HG02938 (cell line): ENCODE results near the gene EPN1.

Source experiments
- ATAC-seq: cut with Tn5 transposase; IDR thresholded peaks from one replicate; pipeline ENCODE4 v1.9.1; 2021; ENCODE audit warnings: mild to moderate bottlenecking, moderate library complexity; ENCODE audit not compliant: unreplicated experiment

EPN1 gene

DNA sequence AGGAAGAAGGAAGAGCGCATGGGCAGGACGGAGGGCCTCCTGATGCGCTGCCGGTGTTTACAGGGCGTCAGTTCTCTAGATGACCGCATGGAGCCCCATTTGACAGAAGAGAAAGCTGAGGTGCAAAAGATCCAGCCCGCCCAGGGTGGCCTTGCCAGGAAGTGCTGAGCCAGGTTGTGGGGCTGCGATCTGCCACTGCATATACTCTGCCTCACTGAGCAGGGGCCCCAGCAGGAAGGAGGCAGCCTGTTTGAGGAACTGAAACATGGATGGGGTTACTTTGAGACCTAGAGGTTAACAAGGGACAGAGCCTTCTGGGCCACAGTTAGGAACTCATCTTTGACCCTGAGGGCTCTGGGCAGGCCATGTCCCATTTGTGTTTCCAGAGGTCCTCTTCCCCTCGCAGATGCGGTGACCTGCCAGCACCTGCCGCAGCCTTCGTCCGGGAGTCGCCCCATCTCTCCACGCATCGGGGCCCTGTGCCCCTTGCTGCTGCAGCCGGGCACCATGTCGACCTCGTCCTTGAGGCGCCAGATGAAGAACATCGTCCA is 3.2 kb downstream of the EPN1 start:
- peak; percentile 69 for ATAC-seq

DNA sequence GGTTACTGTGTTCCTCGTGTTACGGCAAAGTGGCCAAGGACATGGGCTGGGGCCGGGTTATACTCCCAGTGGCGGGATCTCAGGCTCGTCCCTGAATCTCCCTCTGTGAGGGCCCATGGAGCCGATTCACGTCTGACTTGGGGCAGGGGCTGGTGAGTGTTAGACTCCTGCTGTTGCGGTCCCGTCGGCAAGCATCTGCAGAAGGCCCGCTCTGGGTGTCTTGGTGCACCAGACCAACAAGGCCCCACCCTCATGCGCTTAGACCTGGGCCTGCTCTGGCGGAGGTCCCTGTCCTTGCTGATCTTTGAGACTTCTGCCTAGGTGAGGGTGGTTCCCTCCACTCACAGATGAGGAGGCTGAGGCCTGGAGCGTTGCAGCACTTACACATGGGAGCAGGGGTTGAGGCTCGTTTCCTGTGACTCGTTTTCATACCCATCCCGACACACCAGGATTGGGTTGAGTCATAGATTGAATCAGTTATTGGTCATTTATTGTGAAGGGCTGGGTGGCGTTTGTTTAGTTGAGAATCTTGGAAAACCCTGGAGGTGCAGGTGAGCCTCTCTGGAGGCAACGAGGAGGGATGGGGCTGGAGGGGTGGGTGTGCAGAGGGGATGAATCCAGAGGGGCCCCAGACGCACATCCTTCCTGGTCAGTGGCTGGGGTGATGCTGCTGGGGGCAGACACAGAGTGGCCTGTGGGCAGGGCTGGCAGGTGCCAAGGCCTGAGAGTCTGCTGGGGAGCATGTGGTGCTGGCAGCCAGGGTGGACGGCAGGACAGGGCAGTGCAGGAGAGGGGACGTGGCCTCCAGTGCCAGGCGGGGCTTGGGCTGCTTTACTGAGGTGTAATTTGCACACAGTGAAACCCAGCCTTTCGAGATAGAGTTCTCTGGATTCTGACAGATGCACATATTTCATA is 4.6 kb downstream of the EPN1 start:
- no peak for ATAC-seq

DNA sequence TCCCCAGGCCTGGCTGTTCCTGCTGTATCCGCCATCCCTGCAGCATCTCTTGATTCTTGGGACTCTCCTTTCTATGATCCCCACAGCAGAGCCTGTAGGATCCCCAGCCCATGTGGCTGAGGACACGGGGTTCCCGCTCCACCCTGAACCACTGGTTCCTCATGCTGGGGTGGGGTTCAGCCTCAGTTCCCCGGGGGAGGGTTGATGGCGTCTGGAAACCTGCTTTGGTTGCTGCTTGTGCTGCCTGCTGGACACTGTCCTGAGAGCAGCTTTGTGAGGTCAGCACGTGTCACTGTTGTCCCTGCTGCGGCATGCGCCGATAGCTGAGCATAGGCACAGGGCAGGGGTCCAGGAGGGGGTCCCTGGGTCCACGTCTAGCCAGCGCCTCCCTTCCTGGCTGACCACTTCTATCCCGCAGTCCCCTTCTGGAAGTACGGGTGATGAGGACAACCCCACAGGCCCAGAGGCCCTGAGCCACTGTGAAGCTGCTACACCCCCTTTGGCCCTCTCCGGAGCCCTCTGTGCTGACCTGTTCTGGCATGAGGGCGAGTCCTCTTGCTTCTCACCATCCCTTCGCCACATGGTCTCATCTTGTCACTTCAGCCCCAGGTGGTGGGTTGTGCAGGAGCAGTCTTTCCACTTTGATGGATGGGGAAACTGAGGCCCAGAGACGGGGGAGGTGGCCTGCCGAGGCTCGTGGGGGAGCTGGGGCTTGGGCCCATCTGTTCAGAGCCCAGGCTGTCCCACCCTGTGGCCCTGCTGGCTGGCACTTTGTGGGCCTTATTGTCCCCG is 5.5 kb downstream of the EPN1 start:
- no peak for ATAC-seq

DNA sequence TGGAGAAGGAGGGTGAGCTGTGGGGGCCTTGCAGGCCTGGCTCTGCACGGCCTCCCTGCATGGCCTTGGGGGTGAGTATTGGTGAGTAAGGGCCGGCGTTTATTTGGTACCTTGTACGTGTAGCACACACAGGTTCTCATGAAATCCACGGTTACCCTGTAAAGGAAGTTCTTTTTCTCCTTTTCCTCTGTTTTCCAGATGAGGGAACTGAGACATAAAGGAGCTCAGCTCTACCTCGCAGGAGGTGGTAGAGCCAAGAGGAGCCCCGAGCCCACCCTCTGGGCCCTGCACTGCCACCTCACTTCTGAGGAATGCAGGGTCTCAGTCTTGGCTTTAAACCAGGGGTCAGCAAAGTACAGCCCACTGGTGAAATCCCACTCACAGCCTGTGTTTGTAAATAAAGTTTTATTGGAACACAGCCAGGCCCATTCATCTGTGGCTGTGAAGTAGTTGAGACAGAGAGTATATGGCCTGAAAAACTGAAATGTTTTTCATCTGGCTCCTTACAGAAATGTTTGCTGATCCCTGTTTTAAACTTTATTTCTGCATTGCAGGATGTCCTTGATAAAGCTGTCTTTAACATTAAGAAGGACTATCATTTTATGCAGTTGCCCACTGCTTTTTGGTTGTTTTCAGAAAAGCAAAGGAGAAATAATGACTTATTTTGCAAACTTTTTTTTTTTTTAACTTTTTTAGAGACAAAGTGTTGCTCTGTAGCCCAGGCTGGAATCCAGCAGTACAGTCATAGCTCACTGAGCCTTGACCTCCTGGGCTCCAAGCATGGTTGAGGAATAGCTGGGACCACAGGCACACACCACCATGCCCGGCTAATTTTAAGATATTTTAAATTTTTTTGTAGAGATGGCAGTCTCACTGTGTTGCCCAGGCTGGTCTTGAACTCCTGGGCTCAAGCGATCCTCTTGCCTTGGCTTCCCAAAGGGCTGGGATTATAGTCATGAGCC is 6.4 kb downstream of the EPN1 start:
- no peak for ATAC-seq

DNA sequence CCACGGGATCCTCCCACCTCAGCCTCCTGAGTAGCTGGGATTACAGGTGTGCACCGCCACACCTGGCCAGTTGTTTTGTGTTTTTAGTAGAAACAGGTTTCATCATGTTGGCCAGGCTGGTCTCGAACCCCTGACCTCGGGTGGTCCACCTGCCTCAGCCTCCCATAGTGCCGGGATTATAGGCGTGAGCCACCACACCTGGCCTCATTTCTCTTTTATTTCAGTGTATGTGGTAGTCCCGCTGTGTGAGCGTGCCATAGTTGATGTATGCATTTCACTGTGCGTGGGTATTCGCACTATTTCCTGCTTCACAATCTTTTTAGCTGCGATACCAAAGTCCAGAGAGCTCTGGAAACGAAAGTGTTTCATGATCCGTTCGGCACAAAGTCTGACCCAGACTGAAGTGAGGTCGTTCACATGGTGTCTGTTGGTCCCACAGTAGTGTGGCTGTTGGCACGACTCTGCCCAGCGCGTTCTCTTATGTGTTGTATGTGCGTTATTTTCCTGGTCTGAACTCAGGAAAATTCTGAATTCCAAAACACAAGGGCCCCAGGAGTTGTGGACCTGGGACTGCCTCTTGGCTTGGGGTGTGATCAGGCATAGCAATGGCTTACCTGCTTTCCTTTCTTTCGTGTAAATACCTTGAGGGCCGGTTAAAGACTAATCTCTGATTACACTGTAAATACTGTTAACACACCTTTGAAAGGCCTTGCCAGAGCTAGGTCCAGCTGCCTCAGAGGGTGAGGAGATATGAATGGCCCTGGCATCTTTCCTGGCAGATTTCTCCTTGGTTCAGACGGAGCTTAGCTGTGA is 8.6 kb downstream of the EPN1 start:
- ATAC-seq, result no peak

DNA sequence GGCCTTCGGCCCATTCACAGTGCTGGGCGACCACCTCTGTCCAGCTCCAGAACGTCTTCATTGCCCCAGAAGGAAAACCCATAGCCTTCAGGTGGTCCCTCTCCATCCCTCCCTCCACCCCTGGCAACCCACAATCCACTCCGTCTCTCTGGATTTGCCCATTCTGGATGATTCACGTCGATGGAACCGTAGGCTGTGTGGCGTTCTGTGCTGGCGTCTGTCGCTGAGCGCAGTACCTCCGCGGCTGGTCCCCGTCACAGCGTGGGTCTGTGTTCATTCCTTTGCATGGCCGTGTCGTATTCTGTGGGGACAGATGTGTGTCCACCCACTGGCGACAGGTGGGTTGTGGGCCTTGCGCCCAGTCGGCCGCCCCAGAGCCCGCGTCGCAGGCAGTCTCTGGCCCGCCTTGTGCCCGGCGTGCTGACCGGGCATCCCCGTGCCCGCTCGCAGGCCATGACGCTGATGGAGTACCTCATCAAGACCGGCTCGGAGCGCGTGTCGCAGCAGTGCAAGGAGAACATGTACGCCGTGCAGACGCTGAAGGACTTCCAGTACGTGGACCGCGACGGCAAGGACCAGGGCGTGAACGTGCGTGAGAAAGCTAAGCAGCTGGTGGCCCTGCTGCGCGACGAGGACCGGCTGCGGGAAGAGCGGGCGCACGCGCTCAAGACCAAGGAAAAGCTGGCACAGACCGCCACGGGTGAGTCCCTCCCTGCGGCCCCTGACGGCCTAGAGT is 10.1 kb downstream of the EPN1 start:
- ATAC-seq, result no peak

DNA sequence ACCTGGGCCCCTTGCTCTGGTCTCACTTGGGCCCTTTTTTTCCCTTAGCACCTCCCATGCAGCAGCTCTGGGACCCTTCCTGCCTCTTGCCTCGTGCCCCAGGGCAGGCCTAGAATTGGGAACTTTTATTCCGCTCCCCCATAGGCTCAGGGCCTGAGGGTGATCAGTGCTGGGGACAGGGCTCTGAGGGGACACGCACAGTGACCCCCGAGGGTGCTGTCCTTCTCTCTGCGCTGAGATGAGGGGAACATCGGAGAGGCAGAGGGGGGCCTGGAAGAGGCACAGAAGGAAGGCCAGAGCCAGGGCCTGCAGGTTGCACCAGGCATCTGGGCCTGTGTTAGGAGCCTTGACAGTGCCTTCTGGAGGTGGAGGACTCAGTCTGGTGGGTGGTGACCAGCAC is 10.8 kb downstream of the EPN1 start:
- no peak for ATAC-seq

DNA sequence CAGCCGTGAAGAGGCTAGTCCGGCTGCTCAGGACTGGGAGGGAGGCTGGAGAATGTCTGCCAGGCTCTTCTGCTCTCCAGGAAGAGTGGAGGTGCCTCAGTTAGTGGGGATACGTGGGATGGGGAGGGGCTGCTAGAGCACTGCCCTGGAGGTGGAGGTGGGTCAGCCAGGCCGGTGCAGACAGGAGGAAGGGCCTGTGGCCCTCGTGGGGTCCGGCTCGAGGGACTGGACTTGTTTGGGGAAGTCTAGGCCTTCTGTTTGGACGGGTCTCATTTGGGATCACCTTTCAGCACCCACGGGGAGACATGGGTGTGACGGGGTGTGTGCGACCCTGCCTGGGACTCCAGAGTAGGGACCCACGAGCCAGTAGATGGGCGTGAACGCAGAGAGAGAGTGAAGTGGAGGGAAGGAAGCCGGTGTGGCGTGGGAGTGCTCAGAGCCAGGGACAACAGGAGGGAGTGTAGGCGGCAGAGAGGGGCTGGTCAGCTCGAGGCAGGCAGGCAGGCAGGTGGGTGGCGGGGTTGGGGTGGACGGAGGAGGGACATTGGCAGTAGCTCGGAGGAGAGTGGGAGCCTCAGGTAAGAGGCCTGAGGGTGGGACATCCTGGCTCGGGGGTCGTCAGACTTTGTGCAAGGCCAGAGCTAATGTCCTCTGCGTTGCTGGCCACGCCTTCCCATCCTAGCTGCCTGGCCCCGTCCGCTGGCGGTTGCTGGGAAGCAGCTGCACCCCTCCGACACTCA is 11.5 kb downstream of the EPN1 start:
- no peak for ATAC-seq

DNA sequence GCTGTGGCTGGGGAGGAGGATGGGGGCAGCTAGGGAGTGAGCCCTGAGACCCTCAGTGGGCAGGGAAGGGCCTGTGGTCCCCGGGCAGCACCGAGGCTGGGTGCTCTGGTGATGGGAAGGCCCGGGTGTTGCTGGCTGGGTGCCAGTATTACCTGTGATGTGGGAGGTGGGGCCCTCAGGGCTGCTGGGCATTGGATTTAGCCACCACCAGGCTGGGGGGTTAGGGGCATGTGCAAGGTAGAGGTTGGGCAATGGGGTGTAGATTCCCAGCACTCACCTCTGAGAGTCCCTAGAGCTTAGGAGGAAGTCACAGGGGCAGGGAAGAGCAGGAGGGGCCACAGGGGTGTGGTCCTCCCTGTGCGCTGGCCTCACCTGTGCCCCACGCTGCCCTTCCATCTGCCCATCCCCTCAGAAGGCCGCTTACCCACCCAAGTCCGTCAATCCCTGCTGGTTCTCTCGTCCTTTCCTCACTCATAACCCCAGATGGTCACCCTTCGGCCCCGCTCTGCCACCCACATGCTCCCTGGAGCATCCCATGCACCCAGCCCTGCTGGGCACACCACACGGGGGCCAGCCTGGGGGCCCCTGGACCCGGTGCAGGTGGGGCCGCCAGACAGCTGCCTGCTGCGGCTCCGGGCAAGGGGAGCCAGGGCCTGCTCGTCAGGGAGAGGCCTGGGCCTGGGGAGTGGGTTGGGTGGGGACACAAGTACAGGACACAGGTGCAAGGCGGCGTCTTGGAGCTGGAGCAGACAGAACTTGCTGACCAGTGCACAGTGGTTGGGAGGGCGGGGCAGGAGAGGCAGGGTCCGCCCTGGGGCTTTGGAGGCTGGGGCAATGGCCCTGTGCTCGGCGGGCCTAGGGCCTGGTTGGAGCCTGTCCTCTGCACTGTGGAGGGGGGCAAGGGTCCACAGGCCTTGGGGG is 12.5 kb downstream of the EPN1 start:
- no peak for ATAC-seq

DNA sequence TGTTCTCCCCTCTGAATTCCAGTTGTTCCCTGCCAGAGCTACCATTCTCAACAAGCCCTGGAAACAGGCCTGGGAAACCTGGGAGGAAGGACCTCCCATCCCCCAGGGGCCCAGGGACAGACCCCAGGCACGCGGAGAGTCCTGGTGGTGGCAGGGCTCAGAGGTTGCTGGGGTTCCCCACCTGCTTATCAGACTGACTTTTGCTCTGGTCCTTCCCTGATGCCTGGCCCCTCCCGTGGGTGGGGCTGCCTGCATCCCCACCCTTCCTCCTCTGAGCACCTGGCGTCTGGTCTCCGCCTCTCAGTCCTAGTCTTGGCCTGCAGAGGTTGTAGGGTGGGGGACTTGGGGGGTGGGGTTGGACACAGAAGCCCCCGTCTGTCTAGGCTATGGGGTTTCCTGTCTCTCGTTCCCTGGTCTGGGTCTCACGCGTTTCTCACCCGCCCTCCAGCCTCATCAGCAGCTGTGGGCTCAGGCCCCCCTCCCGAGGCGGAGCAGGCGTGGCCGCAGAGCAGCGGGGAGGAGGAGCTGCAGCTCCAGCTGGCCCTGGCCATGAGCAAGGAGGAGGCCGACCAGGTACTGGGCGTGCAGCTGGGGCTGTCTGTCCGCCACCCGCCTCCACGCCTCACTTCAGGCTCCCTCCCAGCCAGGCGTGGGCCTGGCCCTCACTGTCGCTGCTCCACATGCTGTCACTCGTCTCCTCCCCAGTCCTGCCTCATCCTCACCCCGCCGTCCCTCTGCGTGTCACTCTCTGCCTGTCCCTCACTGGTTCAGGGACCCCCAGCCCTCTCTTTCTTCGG is 13.6 kb downstream of the EPN1 start:
- no peak for ATAC-seq

DNA sequence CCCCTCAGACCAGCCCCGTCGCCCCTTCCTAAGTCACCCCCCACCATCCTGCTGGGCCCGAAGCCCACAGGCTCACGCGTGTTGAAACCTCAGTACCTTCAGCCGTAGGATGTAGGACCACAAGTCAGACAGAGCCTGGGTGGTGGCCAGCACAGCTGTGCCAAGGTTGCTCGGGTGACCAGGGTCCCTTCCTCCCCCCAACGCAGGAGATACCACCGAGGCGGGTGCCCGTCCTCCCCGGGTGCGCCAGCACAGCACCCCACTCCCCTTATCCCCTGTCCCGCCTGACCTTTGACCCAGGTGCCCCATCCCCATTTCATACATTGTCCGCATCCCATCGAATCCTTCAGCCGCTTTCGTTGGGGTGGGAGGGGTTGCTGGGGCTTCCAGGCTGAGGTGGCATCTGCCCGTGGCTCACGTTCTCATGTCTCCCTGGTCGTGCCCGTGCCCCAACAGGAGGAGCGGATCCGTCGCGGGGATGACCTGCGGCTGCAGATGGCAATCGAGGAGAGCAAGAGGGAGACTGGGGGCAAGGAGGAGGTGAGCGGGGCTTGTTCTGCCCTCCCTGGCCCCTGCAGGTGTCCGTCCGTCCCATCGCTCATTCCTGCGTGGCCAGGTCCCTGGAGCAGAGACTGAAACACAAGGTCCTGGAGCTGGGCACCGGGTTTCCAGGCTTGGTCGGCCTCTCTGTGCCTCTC is 14.5 kb downstream of the EPN1 start:
- no peak for ATAC-seq

DNA sequence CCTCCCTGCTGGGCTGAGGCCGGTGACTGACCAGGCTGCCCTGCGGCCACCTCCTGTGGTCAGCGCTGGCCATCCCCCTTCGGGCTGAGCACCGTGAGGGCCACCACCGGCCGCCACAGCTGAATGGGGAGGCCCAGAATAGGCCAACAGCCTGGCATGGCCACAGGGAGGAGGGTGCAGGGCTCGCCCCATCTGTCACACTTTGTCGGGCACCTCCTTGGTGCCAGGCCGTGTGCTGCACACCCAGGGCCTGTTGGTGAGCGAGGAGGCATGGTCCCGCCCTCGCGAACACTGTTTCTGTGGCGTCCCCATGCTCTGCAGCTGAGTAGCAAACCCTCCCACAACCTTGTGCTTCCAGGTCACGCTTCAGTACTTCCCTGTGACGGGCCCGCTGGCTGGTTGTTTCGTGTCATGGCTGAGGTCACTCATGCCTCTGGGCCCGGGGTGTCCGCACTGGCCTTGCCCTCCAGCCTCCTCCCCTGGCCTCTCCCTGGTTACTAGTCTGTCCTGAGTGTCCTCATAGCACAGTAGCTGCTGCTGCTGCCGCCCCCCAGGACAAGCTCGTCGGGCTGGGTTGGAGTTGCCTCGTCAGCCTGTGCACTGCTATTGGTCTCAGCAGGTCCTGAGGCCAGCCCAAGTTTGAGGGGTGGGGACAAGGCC is 15.2 kb downstream of the EPN1 start:
- ATAC-seq, result no peak

DNA sequence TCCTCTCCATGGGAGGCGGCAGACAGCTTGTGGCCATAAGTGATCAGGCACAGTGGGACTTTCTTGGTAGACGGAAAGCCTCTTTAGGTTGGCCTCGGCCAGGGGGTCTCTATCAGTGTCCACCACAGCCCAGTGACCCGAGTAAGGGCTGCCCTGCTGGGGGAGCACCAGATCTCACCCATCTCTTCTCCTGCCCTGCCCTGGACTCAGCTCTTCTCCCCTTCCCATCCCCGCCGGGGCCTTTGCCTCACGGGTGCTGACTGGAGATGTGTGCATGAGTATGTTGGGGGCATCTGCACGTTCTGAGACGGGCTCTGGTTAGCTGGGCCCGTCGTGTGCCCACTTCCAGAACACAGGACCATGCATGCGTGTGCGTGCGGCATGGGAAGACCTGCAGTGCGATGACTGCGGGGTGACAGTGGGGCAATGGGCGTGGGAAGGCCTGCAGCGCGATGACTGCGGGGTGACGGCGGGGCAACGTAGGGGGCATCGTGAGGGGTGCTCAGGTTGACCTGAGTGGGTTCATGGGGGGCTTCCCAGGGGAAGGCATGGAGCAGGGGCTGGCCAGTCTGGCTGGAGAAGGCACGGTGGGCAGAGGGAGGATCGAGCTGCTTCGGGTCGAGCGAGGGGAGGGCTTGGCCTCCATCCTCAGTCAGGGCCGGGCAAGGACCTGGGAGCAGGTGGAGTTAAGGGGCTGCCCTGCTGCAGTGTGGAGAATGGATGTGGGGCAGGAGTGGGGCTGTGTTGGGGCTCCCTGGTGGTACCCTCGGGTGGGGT is 15.9 kb downstream of the EPN1 start:
- no peak for ATAC-seq

DNA sequence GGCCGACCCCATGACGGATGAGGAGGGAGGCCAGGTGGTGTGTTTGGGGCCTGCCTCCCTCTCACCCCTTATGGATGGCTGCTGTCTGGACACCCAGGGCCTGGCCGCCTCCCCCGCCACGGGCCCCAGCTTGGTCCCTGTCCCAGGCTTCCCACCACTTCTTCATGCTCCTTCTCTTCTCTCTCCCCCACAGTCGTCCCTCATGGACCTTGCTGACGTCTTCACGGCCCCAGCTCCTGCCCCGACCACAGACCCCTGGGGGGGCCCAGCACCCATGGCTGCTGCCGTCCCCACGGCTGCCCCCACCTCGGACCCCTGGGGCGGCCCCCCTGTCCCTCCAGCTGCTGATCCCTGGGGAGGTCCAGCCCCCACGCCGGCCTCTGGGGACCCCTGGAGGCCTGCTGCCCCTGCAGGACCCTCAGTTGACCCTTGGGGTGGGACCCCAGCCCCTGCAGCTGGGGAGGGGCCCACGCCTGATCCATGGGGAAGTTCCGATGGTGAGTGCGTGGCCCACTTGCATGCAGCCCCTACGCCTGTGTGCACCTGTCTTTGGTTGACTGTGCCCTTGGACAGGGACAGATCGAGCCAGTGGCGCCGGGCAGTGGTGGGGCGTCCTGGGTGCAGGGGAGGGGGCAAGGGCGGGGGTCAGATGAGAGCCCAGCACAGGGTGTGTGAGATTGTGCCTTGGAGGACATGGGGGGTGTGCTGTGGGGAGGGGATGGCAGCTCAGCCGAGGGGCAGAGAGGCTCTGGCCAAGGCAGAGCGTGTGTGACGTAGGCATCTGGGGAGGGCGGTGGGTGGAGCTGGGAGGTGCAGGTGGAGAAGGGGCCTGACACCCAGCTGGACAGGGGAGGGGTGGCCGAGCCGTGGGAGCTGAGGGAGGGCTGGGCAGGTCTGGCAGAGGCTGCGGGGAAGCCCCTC is 16.8 kb downstream of the EPN1 start:
- ATAC-seq, result no peak
